AG09319 (cell line): ENCODE data around the gene CACNA2D4.

Source experiments
- DNase-seq: peaks from one replicate; pipeline ENCODE4 v3.0.0-alpha.2; 2010; ENCODE audit warnings: low read depth; ENCODE audit errors: extremely low read depth
- TF ChIP-seq, protein P1 (sequence below): IDR thresholded peaks from 2 replicates; pipeline ENCODE4 v1.5.1; 2011; ENCODE audit warnings: low read depth, mild to moderate bottlenecking, inconsistent platforms, low read length, moderate library complexity

Gene CACNA2D4

DNA sequence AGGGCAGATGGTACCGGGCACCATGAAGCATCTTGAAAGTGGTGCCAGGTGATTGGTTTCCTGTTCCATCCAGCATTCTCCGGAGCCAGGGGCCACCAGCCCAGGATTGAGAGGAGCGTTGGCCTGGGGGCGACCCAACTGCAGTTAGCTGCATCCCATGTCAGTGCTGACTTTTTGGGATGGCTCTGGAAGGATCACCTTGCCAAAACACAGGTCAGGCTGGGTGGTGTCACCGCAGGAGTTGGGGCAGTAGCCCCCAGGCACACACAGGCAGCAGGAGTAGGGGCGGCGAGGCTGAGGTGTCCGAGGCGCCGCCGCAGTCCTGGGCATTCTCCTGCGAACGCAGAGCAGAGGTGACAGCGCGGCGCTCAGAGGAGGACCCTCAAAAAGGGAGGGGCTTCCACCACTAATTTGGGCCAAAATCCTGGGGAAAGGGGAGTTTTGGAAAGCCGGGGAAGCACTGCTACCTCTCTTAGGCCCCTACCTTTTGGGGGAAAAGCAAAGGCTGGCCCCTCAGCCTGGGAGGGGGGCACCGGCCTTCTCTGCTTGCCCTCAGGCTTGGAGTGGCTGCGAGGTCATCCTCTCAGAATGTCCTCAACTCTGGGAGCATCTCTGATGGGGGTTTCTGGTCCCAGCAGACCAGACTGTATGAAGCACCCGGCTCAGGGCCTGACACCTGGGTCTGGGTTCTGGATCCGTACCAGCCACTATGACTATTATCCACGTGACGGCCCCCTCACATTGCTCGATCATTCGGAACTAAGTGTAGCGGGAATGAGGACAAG is 124.8 kb downstream of the CACNA2D4 start:
- DNase-seq = no peak
- TF ChIP-seq, protein P1, sequence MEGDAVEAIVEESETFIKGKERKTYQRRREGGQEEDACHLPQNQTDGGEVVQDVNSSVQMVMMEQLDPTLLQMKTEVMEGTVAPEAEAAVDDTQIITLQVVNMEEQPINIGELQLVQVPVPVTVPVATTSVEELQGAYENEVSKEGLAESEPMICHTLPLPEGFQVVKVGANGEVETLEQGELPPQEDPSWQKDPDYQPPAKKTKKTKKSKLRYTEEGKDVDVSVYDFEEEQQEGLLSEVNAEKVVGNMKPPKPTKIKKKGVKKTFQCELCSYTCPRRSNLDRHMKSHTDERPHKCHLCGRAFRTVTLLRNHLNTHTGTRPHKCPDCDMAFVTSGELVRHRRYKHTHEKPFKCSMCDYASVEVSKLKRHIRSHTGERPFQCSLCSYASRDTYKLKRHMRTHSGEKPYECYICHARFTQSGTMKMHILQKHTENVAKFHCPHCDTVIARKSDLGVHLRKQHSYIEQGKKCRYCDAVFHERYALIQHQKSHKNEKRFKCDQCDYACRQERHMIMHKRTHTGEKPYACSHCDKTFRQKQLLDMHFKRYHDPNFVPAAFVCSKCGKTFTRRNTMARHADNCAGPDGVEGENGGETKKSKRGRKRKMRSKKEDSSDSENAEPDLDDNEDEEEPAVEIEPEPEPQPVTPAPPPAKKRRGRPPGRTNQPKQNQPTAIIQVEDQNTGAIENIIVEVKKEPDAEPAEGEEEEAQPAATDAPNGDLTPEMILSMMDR = no peak

DNA sequence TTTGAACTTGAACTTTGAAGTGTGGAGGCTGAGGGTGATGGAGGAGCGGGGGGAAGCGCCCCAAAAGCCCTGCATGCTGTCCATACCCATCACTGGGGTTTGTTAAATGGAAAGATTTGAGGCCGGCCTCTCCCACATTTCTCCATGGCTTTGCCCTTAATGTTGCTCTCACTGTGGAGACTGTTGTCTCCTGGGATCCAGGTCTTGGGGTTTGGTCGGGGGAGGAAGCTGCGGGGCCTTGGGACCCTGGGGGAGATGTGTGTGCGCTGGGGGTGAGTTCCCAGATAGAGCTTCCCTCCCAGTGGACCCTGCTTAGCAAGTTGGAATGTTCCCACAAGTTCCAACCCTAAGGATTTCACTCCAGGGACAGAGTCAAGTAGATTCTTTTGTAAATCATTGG is 126.0 kb downstream of the CACNA2D4 start:
- DNase-seq = no peak
- TF ChIP-seq, protein P1 = no peak

DNA sequence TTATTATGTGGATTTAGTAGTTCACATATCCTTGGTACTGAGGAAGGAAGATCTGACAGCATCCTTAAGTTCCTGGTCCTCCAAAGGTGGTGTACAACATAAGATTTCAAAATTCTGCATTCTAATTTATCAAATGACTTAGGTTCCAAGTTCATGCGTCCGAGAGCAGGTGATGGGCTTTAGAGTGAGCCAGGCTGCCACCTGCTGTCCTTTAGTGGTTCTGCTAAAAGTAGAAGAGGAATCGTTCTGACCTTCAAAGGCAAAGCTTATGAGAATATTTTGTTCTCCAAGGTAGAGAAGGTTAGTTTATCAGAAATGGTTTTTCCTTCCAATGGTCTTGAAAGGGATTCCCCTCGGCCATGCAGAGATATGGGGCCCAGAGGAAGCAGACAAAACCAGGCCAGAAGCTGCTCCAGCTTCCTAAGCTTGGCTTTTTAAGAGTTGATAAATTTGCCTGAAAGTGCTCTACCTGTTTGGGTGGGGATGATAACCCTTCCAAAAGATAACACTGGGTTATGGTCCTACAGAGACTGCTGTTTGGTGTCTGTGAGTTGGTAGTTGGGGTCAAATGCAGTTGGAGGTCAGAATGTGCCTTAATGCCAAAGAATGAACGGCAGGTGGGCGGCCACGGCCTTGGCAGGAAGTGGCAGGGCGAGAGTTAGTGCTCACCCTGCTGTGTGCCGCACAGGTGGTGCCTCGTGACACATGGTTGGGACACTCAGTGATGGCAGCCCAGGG is 127.2 kb downstream of the CACNA2D4 start:
- no peak for DNase-seq
- TF ChIP-seq, protein P1 = peak; percentile 79

DNA sequence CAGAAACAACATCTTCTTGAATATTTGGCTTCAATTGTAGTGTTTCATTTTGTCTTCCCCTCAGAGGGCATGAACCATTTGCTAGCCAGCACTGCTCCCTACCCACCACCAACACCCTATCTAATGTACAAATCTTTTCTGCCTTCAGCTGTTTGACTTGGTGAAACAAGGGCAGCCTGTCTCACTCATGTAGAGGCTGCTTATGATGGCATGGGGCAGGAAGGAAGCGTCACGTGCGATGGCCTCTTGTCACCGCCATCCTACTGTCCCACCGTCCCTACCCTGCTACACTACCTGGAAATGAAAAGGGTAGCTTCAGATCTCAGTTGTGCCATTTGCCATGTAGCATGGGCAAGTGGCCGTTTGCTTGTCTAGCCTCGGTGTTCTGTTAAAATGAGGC is 128.0 kb downstream of the CACNA2D4 start:
- TF ChIP-seq, protein P1 = no peak
- DNase-seq = no peak

DNA sequence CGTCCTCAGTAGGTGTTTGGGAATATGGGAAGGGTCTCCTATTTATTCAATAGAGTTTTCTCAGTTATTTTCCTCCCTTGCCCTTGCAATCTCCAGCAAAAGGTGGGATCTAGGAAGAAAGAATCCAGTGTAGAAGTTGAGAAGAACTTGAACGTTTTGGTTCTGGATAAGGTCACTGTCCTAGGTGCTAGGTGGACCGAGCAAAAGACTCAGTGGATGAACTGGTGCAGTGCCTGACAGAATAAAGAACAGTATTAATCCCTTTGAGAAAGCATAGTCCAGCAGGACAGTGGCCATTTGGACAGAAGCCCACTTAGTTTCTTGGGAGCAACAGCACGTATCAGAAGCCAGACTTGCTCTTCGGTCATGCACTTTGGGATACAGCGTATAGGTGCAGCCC is 130.7 kb downstream of the CACNA2D4 start:
- TF ChIP-seq, protein P1 = no peak
- DNase-seq = no peak

DNA sequence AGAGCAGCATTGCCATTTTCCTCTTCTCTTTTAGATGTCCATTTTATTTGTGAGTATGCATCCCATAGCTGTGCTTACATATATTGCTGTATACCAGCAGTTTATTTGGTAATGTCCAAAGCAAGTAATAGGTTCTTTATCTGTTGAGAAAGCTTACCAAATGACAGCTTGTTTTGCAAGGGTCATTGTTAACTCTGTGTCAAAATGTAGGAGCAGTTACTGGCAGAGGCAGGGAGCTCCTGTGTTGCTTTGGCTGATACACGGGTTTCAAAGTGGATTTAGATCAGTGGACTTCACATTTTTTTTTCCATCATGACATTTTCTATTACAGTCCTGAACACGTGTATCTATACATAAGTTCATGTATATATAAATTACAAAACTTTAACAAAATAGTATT is 136.2 kb downstream of the CACNA2D4 start:
- TF ChIP-seq, protein P1 = no peak
- DNase-seq = no peak

DNA sequence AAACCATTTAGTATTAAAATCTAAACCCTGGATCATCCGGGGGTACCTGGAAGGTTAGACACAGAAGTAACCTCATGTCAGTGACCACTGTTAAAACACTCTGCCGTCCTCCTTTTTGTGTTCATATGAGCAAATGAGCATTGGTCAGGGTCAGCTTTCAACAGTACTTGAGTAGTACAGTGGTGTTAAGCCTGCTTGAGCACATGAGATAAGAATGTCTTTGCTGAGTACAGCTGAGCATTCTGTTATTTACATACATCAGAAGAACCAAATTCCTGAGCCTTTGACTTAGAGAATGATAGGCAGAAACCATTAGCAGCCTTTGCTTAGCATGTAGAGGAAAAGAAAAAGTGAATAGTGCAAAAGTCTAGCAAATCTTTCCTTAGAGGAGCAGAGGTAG is 136.7 kb downstream of the CACNA2D4 start:
- DNase-seq = no peak
- TF ChIP-seq, protein P1 = no peak
